ENCODE results near the gene METTL21A. TPM values are rescaled to one million over a fixed set of nuclear protein-coding genes. Genes with fewer than 3 reads are reported as not detected.
A peak's percentile ranks its signal among the peaks of the same experiment; 100 is the strongest.

Gene METTL21A
- total RNA-seq, 1 donor from 2014 or later, result 23.1 TPM

DNA sequence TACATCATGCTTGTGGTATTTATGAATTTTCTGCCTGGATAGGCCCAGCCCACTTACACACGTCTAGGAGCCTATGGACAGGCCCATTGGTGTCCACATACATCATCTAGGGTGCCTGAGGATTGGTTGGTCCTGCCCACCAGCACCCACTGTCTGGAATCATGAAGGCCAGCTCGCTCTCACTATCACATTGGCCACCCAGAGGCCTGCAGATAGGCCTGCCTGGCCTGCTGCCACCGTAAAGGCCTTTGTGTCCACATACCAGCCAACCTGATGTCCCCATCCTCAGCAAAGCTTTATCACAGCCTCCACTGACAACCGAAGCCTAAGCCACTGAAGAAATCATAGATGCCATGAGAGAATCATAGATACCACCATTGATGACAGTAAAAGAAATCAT is 40.2 kb downstream of the METTL21A start:
- H3K27ac Mint-ChIP-seq, result no peak overlapping the region
- no peak overlapping the region for H3K4me3 Mint-ChIP-seq
- H3K36me3 Mint-ChIP-seq, result peaks cover 70% of the 10 kb centered on the region
- H3K9me3 Mint-ChIP-seq, result no peaks in the 10 kb centered on the region
- H3K27me3 Mint-ChIP-seq, result no peaks in the 10 kb centered on the region
- H3K4me1 Mint-ChIP-seq (ENCODE audit: unreplicated experiment), result no peaks in the 10 kb centered on the region
- DNase-seq (ENCODE audit: extremely low spot score, unreplicated experiment), result no peak
- TF ChIP-seq, protein P1, sequence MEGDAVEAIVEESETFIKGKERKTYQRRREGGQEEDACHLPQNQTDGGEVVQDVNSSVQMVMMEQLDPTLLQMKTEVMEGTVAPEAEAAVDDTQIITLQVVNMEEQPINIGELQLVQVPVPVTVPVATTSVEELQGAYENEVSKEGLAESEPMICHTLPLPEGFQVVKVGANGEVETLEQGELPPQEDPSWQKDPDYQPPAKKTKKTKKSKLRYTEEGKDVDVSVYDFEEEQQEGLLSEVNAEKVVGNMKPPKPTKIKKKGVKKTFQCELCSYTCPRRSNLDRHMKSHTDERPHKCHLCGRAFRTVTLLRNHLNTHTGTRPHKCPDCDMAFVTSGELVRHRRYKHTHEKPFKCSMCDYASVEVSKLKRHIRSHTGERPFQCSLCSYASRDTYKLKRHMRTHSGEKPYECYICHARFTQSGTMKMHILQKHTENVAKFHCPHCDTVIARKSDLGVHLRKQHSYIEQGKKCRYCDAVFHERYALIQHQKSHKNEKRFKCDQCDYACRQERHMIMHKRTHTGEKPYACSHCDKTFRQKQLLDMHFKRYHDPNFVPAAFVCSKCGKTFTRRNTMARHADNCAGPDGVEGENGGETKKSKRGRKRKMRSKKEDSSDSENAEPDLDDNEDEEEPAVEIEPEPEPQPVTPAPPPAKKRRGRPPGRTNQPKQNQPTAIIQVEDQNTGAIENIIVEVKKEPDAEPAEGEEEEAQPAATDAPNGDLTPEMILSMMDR (conservative IDR thresholded peaks at IDR 0.05), result no peak

DNA sequence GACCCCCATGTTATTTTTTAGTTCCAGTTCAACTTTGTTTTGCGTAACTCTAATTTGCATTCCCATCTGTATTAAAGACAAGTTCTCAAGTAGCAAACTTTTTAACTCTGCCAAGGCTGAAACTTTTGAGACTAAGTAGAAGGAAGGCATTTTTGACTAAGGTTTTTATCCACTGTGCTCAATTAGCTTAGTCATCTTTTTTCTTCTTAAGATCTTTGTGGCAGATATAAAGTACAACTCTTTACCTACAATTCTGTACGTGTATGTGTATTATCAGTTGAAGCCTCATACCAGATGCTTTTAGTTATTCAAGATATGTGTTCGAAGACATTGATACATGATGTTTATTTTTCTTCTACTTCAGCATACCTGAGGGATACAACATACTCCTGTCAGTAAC is 53.8 kb downstream of the METTL21A start:
- no peaks in the 10 kb centered on the region for H3K9me3 Mint-ChIP-seq
- peaks cover 40% of the 10 kb centered on the region for H3K36me3 Mint-ChIP-seq
- peak overlapping the region; percentile 73 for H3K27ac Mint-ChIP-seq

DNA sequence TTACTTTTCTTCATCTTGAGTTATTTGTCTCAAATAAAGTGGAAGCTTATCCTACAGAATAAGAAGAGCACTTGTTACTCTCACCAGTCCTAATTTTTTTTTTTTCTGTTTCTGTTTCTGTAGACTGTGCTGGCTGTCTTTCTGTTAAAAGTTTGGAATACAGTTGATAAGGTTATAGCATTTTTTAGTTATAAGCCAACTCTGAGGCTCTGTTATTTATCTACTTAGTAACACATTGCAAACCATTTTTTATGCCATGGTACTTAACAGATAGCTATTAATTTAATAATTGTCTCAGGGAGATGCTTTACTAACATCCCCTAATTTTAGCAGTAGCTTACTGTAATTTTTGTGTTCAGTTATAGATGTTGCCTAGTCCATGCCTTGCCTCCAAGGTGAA is 57.5 kb downstream of the METTL21A start:
- Mint-ChIP-seq H3K36me3 (peaks cover 38% of the 10 kb centered on the region), H3K27me3 (no peaks in the 10 kb centered on the region), H3K4me1 (ENCODE audit: unreplicated experiment) (no peaks in the 10 kb centered on the region), H3K9me3 (no peaks in the 10 kb centered on the region), H3K27ac (no peak overlapping the region), H3K4me3 (no peak overlapping the region)
- no peak for DNase-seq (ENCODE audit: extremely low spot score, unreplicated experiment)
- TF ChIP-seq, protein P1 (conservative IDR thresholded peaks at IDR 0.05), result no peak

More for the DNA sequence above, 53.8 kb downstream of the METTL21A start:
- H3K4me3 Mint-ChIP-seq, result no peak overlapping the region
- TF ChIP-seq, protein P1 (conservative IDR thresholded peaks at IDR 0.05), result no peak
- H3K4me1 Mint-ChIP-seq (ENCODE audit: unreplicated experiment), result no peaks in the 10 kb centered on the region
- DNase-seq (ENCODE audit: extremely low spot score, unreplicated experiment), result no peak
- H3K27me3 Mint-ChIP-seq, result no peaks in the 10 kb centered on the region

DNA sequence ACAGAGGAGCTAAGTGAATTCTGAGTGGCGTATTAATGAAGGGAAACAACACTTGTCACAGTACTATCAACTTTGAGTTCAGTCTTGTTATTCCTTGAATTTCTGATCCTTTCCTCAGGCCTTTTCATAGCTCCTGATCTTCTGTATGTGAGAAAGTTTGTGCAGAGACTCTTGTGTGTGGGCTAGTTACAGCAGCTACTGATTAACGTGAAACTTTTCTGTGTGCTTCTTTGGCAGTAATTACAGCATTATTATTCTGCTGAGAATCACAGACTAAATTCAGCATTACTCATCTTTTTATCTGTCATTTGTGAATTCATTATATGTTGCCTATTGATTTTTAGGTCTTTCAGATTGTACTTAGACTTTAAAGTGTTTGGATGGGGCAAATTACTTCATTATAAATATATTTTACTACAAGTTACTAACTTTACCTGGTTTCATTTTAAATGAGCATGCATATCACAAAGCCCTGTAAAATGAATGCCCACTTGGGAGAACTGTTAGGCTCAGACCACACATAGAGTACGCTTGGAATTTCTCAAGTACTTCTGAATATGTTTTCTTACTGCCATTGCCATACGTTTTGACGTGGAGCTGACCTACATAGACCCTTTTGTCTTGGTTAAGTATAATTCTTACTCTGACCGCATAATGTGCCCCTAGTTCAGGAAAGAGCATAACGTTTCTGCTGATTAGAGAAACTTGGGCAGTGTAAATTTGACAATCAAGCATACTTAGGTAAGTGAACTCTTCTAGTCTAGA is 59.3 kb downstream of the METTL21A start:
- Mint-ChIP-seq H3K36me3 (peaks cover 41% of the 10 kb centered on the region), H3K27ac (no peak overlapping the region)

More for the DNA sequence above, 59.3 kb downstream of the METTL21A start:
- TF ChIP-seq, protein P1 (conservative IDR thresholded peaks at IDR 0.05), result no peak
- Mint-ChIP-seq H3K4me1 (ENCODE audit: unreplicated experiment) (no peaks in the 10 kb centered on the region), H3K27me3 (no peaks in the 10 kb centered on the region), H3K4me3 (no peak overlapping the region), H3K9me3 (no peaks in the 10 kb centered on the region)
- no peak for DNase-seq (ENCODE audit: extremely low spot score, unreplicated experiment)

Other genes starting within 250 kb of the METTL21A start
- gene CREB1, start 95.4 kb downstream of the METTL21A start, total RNA-seq (ENCODE audit: low replicate concordance), result 78.5 and 89.6 TPM in 2 replicates
- gene CCNYL1, start 86.2 kb upstream of the METTL21A start, total RNA-seq (ENCODE audit: low replicate concordance), result 20.8 and 30.7 TPM in 2 replicates
- gene FZD5, start 144.5 kb upstream of the METTL21A start, total RNA-seq (ENCODE audit: low replicate concordance), result 10.8 and 15.1 TPM in 2 replicates

Measured in type B pancreatic cell (in vitro differentiated cells).